ENCODE data around the gene ATP5ME. TPM values are rescaled to one million over a fixed set of nuclear protein-coding genes. Genes with fewer than 3 reads are reported as not detected.

Gene ATP5ME
- total RNA-seq, 2 donors from 2014 or later: 20.2 to 37.9 TPM

DNA sequence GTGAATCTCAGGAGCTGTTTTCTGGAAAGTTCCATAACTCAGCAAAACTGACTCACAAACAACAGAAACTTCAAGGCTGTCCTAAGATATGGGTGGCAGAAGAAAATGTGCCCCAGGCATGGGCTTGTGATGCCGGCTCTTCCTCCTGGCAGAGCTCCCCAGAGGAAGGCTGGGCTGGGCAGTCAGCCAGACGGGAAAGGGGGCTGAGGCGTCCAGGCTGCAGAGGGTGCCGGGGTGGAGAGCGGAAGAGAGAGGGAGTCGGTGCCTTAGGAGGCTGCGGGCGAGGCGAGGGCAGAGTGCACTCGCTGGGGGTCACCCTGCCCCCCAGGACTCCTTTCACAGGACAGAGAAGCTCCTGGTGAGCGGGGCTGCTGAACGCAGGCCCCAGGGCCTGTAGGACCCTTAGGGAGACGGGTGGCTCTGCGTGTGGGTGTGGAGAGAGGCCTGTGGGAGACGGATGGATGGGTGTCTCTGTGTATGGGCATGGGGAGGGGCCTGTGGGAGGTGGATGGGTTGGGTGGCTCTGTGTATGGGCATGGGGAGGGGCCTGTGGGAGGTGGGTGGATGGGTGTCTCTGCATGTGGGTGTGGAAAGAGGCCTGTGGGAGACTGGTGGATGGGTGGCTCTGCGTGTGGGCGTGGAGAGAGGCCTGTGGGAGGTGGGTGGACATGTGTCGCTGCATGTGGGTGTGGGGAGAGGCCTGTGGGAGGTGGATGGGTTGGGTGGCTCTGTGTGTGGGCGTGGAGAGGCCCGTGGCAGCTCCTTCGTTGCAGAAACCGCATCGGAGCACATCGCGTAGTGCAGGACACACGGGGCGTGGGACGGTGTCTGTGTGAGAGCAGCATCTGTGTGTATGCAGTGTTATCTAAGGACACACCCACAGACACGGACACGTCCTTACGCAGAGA, 47.4 kb upstream of the ATP5ME start:
- ATAC-seq: no peak
- no peak overlapping the region for H3K27ac ChIP-seq
- no peak for TF ChIP-seq POLR2A (IDR thresholded peaks at IDR 0.05)
- TF ChIP-seq, protein P1, sequence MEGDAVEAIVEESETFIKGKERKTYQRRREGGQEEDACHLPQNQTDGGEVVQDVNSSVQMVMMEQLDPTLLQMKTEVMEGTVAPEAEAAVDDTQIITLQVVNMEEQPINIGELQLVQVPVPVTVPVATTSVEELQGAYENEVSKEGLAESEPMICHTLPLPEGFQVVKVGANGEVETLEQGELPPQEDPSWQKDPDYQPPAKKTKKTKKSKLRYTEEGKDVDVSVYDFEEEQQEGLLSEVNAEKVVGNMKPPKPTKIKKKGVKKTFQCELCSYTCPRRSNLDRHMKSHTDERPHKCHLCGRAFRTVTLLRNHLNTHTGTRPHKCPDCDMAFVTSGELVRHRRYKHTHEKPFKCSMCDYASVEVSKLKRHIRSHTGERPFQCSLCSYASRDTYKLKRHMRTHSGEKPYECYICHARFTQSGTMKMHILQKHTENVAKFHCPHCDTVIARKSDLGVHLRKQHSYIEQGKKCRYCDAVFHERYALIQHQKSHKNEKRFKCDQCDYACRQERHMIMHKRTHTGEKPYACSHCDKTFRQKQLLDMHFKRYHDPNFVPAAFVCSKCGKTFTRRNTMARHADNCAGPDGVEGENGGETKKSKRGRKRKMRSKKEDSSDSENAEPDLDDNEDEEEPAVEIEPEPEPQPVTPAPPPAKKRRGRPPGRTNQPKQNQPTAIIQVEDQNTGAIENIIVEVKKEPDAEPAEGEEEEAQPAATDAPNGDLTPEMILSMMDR (IDR thresholded peaks at IDR 0.05): no peak
- intact Hi-C loops (cut with DNase I): no loop called here
- H3K9me3 ChIP-seq: no peaks in the 10 kb centered on the region
- no peaks in the 10 kb centered on the region for H3K4me1 ChIP-seq
- no peaks in the 10 kb centered on the region for H3K36me3 ChIP-seq (replicated peaks in 1 of 2; ENCODE audit: insufficient read depth in 1 of 2, low read depth in 2 of 2)
- 81 to 86% methylated on average over 31 of the region's 31 CpGs for WGBS, 2 donors
- H3K4me3 ChIP-seq: no peak overlapping the region
- no peak for DNase-seq
- no peaks in the 10 kb centered on the region for H3K27me3 ChIP-seq

DNA sequence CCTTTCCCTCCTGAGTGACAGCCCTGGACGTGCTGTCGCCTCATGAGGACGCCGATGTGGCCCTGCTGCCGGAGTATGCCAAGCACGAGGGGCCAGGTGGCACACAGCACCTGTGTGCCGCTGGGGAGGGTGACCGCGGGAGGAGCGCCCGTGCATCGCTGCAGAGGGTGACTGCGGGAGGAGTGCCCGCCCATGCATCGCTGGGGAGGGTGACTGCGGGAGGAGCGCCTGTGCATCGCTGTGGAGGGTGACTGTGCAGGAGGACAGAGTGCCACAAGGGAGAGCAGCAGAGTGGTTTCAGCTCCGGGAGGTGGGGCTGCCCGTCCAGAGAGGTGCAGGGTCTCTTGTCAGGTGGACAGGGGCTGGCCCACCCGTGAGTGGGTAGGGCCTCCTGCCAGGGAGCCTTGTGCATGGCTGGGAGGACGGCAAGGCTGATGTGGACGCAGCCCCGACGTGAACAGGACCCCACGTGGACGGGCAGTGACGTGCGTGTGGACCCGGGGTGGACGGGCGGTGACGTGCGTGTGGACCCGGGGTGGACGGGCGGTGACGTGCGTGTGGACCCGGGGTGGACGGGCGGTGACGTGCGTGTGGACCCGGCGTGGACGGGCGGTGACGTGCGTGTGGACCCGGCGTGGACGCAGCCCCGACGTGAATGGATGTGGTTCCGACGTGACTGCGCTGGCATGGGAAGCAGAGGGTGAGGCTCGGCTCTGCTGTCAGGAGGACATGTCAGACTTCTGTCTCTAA, 46.2 kb upstream of the ATP5ME start:
- Histone ChIP-seq H3K36me3 (replicated peaks in 1 of 2; ENCODE audit: insufficient read depth in 1 of 2, low read depth in 2 of 2) (no peaks in the 10 kb centered on the region), H3K27me3 (no peaks in the 10 kb centered on the region), H3K4me1 (no peaks in the 10 kb centered on the region), H3K4me3 (no peak overlapping the region), H3K9me3 (no peaks in the 10 kb centered on the region), H3K27ac (no peak overlapping the region)
- WGBS, 2 donors: 95 to 97% methylated on average over 55 to 57 of the region's 59 CpGs
- intact Hi-C loops (cut with DNase I): no loop called here
- TF ChIP-seq POLR2A (IDR thresholded peaks at IDR 0.05): no peak
- no peak for DNase-seq
- no peak for ATAC-seq

DNA sequence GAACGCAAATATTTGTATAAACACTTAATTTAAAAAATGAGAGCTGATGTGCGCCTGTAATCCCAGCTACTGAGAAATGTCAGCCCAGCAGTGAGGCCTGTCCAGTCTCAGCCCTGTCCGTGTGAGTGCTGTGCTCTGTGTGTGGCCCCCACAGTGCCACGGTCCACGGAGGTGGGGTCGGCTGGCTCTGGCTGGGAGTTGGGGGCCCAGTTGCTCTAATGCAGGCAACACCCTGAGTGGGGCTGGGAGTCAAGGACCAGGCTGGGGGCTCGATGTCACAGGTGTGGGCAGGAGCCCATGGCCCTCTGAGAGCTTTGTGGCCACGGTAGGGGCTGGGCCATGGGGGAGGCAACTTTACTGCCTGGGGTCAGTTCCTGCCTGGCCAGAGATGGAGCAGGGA, 44.4 kb upstream of the ATP5ME start:
- Histone ChIP-seq H3K27me3 (no peaks in the 10 kb centered on the region), H3K4me1 (no peaks in the 10 kb centered on the region), H3K27ac (no peak overlapping the region), H3K36me3 (replicated peaks in 1 of 2; ENCODE audit: insufficient read depth in 1 of 2, low read depth in 2 of 2) (no peaks in the 10 kb centered on the region), H3K4me3 (no peak overlapping the region), H3K9me3 (no peaks in the 10 kb centered on the region)
- ATAC-seq: no peak
- intact Hi-C loops (cut with DNase I): no loop called here
- 83 to 98% methylated on average over 5 to 8 of the region's 8 CpGs for whole genome bisulfite sequencing, 2 donors
- TF ChIP-seq, protein P1 (IDR thresholded peaks at IDR 0.05): no peak
- TF ChIP-seq POLR2A (IDR thresholded peaks at IDR 0.05): no peak
- no peak for DNase-seq

DNA sequence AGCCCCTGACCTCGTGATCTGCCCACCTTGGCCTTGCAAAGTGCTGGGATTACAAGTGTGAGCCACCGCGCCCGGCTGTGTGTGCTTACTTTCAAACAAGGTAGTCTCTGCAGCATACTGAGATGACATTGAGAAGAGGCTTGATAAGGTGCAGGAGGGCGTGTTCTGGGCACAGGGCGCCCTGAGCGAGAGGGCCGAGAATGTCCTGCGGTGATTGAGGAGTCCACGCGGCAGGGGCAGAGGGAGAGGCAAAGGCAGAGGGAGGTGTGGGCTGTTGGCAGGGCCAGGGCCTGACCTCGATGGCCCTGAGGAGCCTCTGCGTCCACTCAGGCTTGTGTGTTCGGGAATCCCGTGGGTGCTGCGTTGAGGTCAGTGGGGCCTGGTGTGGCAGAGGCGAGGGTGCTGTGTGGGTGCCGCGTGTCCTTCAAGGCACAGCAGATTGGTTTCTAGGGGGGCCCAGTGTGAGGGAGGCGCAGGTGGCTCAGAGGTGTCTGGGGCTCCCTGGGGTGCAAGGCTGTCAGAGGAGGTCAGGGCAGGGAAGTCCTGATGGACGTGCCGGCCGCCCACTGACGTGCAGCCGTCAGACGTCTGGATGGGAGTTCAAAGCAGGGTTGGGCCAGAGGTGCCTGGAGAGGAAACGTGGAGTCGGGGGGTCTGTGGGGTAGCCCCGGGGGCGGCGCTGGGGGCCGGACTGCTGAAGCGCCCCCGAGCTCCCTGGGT, 43.7 kb upstream of the ATP5ME start:
- no peak overlapping the region for H3K27ac ChIP-seq
- no peaks in the 10 kb centered on the region for H3K27me3 ChIP-seq
- WGBS, 2 donors: 82 to 89% methylated on average over 21 to 30 of the region's 34 CpGs
- ATAC-seq: no peak
- H3K4me3 ChIP-seq: no peak overlapping the region
- no peak for TF ChIP-seq POLR2A (IDR thresholded peaks at IDR 0.05)
- TF ChIP-seq, protein P1 (IDR thresholded peaks at IDR 0.05): no peak
- H3K36me3 ChIP-seq (replicated peaks in 1 of 2; ENCODE audit: insufficient read depth in 1 of 2, low read depth in 2 of 2): no peaks in the 10 kb centered on the region
- H3K4me1 ChIP-seq: no peaks in the 10 kb centered on the region
- intact Hi-C loops (cut with DNase I): no loop called here
- no peak for DNase-seq
- no peaks in the 10 kb centered on the region for H3K9me3 ChIP-seq

DNA sequence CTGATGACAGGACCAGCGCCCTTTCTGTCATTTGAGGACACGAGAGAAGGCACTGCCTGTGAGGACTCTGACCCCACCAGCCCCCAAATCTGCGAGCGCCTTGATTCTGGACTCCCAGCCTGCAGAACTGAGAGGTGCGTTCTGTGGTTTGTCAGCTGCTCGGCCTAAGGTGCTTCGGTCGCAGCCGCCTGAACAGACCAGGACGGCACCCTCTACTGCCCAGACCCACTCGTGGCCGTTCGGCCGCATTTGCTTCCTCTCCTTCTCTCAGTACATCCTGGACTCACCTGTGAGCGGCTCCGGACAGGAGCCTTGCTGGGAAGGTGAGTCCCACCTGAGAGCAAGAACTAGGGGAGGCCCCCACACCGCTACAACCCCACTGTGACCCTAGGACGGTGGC, 40.0 kb upstream of the ATP5ME start:
- no peak for TF ChIP-seq POLR2A (IDR thresholded peaks at IDR 0.05)
- TF ChIP-seq, protein P1 (IDR thresholded peaks at IDR 0.05): no peak
- intact Hi-C loops (cut with DNase I): no loop called here
- H3K27ac ChIP-seq: no peak overlapping the region
- 90 to 94% methylated on average over 16 to 17 of the region's 18 CpGs for WGBS, 2 donors
- DNase-seq: no peak
- H3K4me1 ChIP-seq: no peaks in the 10 kb centered on the region
- no peak overlapping the region for H3K4me3 ChIP-seq
- H3K36me3 ChIP-seq (replicated peaks in 1 of 2; ENCODE audit: insufficient read depth in 1 of 2, low read depth in 2 of 2): no peaks in the 10 kb centered on the region
- ATAC-seq: no peak
- H3K9me3 ChIP-seq: no peaks in the 10 kb centered on the region
- no peaks in the 10 kb centered on the region for H3K27me3 ChIP-seq

Data from body of pancreas (tissue), 4 donors.